NK-92 (cell line): ENCODE data around the gene B4GALT2.

Source experiments
- DNase-seq: peaks from one replicate; lab custom pipeline; 2025; ENCODE audit not compliant: unreplicated experiment; lab: John Stamatoyannopoulos, UW

Gene B4GALT2

DNA sequence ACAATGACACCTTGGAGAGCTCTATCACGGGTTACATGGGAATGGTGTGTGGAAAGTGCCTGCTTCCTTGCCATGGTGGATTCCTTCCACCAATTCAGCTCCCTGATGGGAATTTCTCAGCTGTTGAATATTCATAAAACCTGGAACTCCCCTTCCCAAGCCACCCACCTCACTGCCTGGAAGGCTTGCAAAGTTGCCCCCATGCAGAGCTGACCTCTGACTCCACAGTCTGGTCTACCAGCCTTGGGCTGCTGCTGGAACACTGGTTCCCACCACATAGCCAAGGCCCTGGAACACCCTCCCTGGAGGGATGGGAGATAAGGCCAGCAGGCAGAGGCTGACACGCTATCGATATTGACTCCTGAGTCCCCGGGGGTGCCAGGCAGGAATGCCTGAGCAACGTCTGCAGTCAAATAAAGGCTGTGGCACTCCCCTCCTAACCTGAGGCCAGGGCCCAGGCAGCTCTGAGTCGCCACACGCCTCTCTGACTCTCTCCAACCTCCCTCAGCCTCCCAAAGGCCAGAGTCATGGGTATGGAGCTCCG, 21.2 kb downstream of the B4GALT2 start:
- no peak for DNase-seq

DNA sequence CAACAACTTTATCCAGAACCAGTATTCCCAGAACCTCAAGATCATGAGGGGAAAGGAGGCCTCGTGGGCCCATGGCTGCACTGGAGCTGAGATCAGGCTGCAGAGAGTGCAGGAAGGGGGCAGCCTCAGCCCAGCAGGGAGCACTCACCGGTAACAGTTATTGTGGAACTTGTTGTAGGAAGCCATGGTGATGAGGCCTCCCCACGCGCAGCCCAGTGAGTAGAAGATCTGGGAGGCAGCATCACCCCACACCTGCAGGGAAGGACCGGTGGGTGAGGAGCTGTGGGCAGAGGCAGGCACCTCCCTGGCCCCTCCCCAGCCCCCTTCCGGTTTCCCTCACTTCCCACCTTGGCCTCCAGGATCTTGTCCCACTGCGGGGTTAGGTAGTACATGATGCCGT, 23.2 kb downstream of the B4GALT2 start:
- DNase-seq = no peak

DNA sequence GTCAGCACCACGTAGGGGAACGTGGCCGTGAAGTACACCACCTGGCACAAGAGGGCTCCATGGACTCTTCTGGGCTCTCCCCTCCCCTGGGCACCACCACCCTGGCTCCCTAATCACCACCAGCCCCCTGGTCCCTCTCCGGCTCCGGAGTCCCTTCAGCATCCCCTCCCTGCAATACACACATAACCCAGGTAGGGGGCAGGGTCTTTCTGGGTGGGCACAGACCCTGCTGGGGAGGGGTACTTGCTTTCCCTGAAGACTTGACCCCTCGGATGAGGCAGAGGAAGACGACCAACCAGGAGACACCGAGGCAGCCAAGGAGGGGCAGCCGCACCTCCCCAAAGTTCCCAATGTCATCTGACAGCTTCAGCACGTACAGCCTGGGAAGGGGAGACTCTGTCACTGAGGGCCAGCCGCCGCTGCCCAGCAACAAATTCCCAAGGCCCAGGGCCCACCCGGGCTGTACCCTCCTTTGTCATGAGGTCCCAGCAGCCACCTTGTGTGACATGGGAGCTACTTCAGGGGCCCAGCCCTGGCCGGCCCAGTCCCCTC, 23.7 kb downstream of the B4GALT2 start:
- no peak for DNase-seq

DNA sequence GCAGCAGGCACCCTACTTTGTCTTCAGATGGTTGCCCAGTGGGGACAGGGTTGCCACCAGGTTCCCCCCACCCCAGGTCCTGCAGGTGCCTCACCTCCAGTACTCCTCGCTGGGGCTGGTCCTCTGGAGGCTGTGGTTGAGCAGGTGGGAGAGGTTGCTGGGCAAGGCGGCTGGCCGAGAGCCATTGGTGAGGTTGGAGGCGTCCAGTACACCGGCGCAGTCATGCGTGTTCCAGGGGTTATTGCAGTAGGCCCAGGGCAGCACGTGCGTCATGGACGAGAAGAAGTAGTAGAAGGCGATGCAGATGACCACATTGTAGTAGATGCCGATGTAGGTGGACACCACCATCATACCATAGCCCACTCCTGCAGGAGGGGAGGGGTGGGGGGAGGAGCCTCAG, 29.2 kb downstream of the B4GALT2 start:
- DNase-seq = no peak

DNA sequence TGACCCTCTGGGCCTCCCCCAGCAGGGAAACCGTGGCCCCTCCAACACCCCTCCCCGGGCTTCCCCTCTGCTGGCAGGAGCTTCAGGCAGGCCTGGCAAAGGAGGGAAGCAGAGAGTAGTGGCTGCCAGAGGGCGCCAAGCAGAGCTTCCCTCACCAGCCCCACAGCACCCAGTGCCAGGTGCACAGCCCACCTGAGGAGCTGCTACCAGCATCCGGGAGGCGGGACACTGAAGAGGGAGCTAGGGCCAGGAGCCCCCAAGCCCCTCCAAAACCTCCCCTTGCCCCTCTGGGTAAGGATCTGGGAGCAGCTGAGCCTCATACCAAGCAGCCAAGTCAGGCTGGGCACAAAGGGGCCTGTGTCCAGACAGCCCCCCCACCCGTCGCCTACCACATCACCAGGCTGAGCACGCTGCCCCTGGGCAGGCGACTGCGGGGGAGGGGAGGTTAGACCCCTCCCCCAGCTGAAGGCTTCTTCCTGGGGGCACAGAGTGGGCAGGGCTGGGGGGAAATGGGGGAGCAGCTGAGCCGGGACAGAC, 32.0 kb downstream of the B4GALT2 start:
- DNase-seq = no peak

DNA sequence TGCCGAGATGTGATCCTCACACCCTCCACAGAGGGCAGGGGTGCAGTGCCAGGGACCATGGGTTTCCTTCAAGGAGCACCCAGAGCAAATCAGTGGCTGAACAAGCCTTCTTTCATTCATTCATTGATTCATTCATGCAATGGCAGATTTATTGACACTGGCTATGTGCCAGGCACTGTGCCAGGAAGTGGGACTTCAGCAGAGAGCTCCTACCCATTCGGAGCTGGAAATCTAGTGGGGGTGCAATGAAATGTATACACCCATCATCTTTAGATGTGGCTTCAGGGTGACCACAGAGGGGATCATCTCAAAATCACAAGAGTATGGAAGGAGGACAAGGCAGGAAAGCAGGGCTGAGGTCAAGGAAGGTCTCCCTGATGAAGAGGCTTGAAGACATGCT, 33.4 kb downstream of the B4GALT2 start:
- DNase-seq = no peak

DNA sequence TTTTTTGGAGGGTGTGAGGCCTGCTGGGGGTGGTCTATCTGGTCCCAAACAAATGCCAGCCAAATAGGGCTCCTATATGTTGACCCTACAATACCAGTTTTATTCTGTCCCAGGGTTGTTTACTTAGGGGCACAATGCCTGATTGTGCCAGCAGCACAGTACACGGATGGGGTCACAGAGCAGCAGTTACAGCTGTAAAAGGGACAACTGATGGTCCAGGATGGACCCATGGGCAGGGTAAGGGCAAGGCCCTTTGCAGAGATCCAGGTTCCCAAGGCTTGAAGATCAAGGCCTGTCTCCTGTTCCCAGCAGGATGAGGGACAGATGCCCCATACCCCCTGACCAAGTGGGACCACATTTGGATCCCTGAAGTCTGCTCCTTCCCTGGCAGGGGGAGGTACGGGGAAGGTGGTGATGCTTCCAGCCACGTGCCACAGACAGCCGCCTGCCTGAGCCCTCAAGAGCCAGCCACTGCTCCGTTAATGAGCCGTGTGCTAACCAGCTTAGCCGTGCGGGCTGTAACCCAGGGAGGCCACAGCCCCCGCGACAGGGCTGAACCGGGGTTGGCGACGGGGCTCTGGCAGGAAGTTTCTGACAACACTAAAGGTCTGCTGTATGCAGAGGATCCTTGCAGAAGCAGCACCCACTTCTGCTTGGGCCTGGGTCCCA, 34.1 kb downstream of the B4GALT2 start:
- DNase-seq = no peak

DNA sequence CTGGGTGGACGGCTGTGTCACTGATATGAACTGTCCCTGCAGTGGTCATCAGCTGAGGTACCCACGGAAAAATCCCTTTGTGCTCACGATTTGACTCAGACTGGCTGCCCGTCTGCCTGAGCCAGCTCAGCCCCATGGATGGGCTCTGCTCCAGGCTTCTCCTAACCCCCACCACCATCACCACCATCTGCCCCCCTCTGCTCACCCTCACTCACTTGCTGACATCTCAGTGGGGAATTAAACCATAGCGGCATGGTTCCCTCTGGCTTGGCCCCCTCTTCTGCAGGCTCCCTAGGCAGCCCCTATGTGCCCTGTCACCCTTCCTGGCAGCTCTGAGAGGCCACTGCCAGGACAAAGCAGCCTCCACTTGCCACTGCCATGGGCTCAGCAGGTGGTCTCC, 34.9 kb downstream of the B4GALT2 start:
- DNase-seq = no peak

DNA sequence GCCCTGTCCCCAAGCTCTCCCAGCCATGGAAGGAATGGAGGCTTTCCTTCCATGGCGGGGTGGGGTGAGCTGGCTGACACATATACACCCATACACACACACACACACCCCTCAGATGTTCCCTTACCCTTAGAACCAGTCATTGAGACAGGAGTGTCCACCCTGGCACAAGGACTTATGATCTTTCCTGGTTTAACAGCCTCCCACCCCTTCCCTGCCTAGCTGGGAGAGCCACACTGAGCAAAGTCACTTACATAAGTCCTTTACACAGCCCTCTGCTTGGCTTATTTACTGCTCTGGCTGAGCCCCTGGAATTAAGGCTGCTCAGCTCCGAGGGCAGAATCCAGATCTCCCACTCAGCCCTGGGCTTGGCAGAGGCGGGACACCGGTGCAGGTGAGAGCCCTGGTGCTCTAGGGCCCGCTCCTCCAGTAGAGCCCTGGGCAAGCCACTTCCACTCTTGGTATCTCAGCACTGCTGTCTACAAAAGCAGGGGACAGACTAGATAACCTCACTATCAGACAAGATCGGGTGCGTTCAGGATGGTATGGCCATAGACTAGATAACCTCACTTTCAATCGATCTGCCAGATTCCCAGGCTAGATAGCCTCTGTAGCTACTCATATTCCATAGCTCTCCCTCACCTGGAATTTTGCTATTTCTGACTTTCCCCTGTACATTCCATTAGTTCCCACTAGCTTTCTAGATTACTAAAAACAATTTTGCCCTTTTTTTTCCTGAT, 35.5 kb downstream of the B4GALT2 start:
- DNase-seq = no peak

DNA sequence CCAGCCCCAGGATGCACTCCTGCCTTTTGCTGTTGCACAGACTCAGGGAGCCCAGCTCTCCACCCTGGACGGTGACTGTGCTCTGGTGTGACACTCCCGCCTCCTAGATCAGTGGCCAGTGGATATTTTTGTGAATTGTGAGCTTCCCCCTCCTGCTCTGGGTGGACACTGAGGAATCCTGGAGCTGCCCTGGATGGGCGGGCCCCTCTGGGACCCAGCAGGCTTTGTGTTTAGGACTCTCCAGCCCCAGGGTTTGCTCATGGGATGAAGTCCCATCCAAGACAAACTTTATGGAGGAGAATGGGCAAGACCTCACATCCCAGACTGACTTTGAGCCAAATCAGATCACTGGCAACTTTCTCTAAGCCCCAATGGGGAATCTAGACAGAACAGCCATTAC, 36.2 kb downstream of the B4GALT2 start:
- no peak for DNase-seq

DNA sequence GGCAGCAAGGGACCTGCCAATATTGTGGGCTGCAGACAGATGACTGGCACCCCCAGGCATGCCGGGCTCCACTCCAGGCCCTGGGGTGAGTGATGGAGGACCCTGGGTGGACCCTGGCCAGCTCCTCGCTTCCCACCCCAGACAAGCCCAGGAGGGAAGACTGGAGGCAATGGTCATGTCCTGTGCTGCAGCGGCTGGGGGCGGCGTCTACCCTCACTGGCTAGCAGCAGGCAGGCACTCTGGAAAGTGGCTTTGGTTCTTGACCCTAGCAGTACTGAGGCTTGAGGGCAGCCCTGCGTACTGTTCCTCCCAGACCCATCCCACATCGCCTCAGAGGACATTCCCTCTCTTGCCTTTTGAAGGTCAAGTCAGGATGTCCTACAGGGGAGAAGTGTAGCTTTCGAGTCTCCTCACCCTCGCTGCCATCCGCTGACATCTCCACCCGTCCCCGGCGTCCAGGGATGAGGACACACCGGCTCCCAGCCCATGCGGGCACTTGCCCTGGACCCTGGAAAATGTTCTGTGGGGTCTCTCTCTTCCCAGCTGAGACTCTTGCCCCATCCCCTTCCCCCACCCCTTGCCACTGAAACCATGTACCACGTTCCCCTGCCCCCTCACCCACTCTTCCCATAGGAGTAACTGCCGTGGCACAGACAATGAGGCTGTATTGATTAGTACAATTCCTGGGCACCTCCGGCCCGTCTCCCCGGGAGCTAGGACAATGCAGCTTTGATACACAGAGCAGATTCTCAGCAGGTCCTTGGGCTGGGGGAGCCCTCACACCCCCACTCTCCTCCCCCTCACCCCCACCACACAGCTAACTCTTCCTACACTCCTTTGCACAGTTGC, 37.3 kb downstream of the B4GALT2 start:
- DNase-seq = no peak

DNA sequence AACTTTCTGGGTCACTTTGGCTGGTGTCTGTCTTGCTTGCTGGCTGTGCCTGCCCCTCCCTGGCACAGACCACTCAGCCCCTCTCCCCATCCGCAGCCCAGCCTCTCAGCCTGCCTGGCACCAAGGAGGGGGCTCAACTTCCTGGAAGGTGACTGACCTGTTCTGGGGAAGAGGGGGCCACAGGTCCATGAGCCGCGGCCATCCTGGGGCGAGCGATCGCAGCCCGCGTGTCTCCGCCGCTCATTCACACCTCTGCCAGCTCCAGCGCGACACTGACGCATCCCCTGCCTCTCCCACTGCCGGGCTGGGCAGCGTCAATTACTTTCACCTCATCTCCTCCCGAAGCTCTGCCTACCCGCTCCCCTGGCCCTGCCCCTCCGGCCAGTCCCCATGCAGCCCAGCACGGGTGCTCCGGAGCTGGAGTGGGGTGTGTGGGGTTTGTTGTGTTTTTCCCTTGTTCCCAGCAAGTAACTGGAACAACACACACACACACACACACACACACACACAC, 37.9 kb downstream of the B4GALT2 start:
- DNase-seq = no peak

DNA sequence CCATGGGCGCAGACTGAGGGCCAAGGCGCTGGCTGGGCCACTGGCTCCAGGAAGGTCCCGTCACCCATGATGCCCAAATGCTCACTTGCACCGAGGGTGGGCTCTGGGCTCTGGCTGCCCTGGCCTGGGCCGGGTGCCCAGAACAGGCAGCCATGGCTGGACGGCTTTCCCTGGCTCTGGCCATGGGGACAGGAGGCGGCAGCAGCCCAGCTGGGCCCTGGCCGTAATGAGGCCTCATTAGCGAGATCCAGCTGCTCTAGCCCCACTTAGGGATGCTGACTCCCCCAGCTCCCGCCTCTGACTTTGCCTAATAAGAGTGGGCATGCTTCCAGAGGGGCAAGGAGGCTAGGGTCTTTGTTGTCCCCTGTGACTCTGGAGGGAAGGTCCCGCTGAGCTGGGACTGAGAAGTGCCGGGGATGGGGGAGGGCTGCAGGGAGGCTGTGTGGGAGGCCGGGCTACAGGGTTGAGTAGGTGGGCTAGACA, 40.5 kb downstream of the B4GALT2 start:
- no peak for DNase-seq

DNA sequence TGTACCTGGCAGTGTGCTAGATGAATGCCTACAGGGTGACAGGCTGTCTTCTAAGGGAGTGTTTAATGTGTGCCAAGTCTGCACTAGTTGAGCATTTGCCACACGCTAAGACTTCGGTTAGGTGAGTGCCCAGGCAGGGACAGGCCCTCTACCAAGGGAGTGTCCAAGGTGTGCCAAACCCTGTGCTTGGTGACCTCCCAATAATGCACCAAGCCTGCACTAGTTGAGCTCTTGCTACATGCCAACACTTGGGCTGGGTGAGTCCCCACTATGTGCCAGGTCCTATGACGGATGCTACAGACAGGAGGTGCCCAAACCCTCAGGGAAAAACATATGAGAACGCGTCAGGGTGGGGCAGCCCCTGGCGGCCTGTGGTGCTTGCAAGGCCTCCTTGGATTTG, 41.5 kb downstream of the B4GALT2 start:
- no peak for DNase-seq

DNA sequence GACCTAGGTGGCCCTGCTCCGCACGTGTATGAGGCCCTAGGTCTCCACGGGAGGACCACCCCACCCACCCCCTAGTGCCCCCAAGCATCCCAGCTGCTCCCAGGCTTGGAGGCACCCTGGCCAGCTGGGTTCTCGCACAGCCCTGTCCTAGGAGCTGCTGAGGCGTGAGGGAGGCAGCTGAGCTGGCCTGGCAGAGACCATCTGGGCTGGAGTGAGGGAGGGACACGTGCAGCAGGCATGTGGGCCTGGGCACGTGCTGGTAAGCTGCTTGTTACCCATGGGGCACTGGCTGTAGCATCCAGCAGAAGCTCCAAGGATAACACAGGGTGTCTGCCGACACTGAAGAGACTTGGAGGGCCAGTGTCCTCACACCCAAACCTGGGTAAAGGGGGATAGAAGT, 42.1 kb downstream of the B4GALT2 start:
- no peak for DNase-seq

DNA sequence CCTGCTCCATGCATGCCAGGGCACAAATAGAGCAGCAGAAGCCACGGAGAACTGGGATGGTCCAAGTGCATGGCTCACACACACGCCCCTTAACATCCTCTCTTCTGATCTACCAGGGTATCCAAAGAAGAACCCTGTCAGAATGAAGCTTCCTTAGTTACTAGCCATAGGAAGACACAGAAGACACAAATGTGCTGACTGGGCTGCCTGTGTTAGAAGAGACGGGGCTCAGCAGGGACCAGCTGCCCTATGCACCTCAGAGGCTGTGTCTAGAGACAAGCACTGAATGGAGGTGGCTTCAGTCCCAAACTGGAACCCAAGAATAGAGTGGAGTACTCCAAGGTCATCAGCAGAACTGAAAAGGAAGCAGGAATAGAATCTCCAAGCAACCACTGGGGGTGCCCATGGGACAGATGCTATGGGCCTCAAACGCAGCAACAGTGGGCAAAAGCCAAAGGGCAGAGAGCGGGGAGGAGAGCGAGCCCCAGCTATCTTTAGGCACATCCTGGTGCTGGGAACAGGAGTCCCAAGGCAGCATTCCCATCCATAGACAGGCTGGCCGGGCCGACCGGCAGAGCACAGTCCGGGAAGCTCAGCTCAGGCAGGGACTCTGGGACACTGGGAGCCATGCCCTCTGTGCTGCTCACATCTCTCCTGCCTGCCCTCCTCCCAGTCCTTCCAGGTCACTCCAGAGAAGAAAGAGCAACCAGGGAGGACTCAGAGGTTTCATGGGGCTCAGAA, 42.7 kb downstream of the B4GALT2 start:
- no peak for DNase-seq

DNA sequence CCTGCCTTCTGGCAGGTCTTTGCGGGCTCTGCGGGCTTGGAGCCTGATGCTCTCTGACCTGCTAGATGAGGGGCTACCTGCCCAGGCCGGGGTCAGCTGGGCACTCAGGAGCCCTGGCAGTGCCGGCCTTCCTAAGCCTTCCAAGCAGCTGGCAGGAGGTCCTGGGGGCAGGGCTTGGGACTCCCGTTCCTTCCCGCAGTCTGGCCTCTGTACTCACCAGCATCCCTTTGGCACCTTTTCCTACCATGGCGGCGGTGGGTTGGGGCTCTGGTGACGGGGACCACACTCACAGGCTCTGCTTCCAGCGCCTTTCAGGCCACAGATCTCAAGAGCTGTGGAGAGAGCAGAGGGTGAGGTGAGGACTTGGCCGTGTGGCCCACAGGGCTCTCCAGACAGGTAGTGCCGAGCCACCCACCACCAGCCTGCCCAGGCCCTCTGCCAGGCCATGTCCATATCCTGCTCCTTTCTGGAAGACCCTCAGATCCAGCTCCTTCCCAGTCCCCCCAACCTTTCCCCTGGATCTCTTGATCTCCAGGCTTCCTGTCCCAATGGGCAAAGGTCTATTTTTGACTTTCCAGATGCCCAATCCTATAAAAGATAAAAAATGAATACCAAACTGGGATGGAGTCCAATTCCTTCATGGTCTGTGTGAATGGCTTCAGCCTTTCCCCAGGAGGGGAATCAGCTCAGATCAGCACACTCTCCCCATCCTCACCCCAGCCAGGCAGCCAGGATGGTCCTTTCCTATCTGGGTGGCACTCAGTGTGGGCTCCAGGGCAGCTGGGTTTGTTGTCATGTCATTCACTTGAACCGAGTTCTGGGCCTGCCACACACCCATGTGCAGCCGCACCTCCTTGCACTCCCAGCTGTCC, 45.3 kb downstream of the B4GALT2 start:
- DNase-seq = no peak

DNA sequence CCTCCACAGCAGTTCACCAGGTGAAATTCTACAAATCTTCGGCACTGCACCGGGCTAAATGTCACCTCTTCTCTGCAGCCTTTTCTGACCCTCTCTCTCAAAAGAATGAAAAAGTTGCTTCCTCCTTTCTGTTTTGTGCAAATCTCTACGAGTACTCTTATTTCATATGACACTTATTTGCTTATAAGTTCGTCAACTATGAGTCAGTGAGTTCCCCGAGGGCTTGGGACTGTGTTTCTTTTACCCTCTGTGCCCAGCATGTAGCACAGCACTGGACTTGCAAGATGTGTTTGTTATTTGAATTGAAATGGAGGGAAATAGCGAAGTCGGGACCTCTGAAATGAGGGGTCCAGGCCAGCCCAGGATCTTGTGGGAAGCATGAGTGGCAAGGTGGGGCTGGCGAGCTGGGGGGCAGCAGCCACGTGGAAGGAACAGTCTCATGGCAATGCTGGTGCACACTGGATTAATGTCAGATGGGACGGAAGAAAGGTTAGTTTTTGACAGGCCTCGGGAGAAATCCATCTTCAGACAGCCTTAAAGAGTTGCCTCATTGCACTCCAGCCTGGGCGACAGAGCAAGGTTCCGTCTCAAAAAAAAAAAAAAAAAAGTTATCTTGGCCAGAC, 46.0 kb downstream of the B4GALT2 start:
- DNase-seq = no peak

DNA sequence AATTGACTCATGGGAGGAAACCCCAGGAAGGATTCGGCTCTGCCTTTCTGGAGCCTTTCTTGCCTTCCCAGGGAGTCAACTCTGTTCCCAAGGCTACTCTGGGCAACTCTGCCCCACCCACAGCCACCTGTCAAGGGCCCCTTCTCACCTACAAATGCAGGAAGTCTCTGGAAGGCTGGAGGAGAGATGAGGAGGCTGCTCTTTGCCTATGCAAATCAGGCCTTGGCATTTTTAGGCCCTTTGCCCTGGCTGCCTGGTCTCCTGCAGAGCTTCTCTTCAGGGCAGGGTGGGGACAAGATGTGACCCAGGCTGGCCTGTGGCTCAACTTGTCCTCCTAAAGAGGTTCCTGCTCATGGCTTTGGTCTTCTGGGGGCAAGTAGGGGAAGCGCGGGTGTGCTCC, 46.8 kb downstream of the B4GALT2 start:
- no peak for DNase-seq
